ENCODE results near the gene GRAMD1B.
A peak's percentile ranks its signal among the peaks of the same experiment; 100 is the strongest.

The GRAMD1B gene

GRCh38 chr11:123475469-123475868, 45.4 kb downstream of the GRAMD1B start:
- no peak for DNase-seq (ENCODE audit: low read depth in 2 of 2)

DNA sequence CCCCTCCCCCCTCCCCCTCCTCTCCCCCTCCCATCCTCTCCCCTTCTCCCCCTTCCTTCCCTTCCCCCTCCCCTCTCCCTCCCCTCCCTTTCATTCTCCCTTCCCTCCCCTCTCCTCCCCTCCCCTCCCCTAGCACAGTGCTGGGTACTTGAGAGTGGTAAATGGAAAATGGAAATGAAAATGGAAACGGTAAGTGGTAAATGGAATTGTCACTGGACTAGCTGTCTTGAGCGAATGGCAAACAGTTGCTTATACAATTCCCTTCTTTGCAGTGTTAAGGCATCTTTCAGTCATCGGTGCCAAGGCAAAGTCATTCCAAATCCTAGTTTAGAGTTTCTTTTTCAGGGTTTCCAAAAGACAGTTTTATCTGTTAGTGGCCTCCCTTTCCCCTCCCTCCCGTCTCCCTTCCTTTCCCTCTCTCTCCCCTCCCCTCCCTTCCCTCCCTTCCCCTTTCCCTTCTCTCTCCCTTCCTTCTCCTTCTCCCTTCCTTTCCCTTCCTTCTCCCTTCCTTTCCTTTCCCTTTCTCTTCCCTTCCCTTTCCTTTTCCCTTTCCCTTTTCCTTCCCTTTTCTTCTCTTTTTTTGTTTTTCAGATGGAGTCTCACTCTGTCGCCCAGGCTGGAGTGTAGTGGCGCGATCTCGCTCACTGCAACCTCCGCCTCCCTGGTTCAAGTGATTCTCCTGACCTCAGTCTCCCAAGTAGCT, 47.3 kb downstream of the GRAMD1B start:
- no peak for DNase-seq (ENCODE audit: low read depth in 2 of 2)

GRCh38 chr11:123478352-123478987, 48.4 kb downstream of the GRAMD1B start:
- peak in 1 of 2 donors; percentile 7 for DNase-seq (ENCODE audit: low read depth in 2 of 2)

- no peak for DNase-seq (ENCODE audit: low read depth in 2 of 2)
These were observed 49.2 kb downstream of the GRAMD1B start for GRCh38 chr11:123479048-123479837.

GRCh38 chr11:123480290-123480815, 50.3 kb downstream of the GRAMD1B start:
- no peak for DNase-seq (ENCODE audit: low read depth in 2 of 2)

- DNase-seq (ENCODE audit: low read depth in 2 of 2) = no peak
These were observed 50.8 kb downstream of the GRAMD1B start for GRCh38 chr11:123480882-123481281.

GRCh38 chr11:123481640-123482039, 51.6 kb downstream of the GRAMD1B start:
- DNase-seq (ENCODE audit: low read depth in 2 of 2) = no peak

- DNase-seq (ENCODE audit: low read depth in 2 of 2) = no peak
These were observed 52.1 kb downstream of the GRAMD1B start for GRCh38 chr11:123482218-123482617.

DNA sequence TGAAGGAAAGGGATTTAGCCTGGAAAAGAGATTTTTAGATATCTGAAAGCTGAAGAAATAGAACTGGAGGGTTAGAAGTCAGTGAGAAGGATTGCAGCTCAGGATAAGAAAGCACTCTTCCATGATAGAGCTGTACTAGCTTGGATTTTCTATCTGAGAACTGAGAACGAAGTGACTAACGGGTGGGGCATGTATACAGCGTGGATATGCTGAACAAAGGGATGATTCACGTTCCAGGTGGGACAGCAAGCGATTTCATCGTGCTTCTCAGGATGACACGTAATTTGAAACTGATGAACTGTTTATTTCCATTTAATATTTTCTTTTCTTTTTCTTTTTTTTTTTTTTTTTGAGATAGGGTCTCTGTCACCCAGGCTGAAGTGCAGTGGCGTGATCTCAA, 53.0 kb downstream of the GRAMD1B start:
- no peak for DNase-seq (ENCODE audit: low read depth in 2 of 2)

DNA sequence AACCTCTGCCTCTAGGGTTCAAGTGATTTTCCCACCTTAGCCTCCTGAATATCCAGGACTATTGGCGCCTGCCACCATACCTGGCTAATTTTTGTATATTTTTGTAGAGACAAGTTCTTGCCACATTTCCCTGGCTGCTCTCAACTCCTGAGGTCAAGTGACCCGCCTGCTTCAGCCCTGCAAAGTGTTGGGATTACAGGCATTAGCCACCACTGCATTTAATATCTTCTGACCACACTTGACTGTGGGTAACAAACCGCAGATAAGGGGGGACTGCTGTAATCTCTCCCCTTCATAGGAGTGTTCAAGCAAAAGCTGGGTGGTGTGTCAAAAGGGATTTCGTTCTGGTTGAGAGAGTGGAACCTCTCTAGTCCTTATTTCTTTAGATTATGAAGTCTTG, 53.4 kb downstream of the GRAMD1B start:
- DNase-seq (ENCODE audit: low read depth in 2 of 2) = no peak

DNA sequence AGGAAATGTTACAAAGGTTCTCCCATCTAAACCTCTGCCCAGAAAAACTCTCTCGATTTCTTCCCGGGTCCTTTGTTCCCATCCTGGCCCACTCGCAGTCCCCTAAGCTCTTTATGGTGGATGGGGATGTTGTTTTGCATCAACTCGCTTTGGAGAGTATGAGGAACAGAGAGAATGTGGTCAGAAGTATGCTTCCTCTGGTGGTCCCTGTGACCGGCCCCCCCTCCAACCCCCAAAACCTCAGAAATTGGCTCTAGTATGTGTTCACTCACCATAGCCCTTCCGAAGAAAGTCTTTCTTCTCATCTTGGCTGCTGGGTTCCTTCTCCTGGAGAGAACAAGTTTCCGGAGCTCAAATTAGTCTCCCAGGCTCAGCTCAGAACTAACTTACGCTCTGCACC, 54.4 kb downstream of the GRAMD1B start:
- DNase-seq (ENCODE audit: low read depth in 2 of 2) = no peak

GRCh38 chr11:123487157-123487744, 57.2 kb downstream of the GRAMD1B start:
- DNase-seq (ENCODE audit: low read depth in 2 of 2) = no peak

- no peak for DNase-seq (ENCODE audit: low read depth in 2 of 2)
These were observed 60.5 kb downstream of the GRAMD1B start for GRCh38 chr11:123490527-123490926.

- no peak for DNase-seq (ENCODE audit: low read depth in 2 of 2)
These were observed 61.2 kb downstream of the GRAMD1B start for GRCh38 chr11:123491241-123491640.

GRCh38 chr11:123493349-123494063, 63.4 kb downstream of the GRAMD1B start:
- no peak for DNase-seq (ENCODE audit: low read depth in 2 of 2)

- DNase-seq (ENCODE audit: low read depth in 2 of 2) = no peak
These were observed 64.4 kb downstream of the GRAMD1B start for GRCh38 chr11:123494195-123495050.

DNA sequence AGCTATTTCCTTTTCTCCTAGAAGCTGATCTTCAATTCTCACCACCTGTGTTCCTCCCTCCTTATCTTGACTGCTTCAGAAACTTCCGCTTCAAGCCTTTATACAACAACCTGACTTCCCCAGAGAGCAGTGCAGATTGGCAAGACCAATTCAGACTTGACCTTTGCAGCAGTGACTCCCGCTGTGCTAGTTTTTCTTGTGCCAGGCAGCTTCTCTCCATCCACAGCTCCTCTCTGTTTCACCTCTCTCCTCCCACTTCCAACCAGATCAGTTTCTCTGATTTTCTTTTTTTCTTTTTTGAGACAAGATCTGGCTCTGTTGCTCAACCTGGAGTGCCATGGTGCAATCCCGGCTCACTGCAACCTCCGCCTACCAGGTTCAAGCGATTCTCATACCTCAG, 74.3 kb downstream of the GRAMD1B start:
- DNase-seq (ENCODE audit: low read depth in 2 of 2) = no peak

DNA sequence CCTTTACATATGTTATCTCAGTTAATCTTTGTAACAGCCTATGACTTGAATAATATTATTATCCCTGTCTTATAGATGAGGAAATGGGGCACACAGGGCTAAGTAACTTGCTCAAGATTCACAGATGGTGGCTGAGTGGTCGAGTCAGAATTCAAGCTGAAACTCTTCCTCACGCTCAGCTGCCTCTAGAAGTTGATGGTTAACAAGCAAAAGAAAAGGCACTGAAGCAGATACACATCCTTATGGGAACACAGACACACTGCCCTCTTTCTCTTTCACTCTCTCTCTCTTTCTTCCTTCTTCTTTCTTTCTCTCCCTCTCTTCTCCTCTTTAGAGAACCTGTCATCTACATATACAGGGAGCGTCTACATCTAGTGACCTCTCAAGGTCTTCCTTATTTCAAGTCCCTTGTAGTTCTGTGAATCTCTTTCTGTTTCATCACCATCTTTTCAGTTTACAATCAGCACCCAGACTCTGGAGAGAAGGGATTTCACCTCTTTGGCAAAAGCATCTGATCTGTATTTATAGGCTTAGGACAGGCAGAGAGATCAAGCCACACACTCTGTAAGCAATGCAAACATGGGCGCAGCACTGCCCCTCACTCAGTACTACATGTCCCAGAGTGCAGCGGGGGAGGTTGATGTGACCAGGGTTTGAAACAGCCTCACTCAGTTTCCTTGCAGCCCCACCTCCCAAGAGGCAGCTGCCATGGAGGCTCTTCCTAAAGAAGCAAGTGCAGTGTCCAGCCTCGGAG, 75.7 kb downstream of the GRAMD1B start:
- DNase-seq (ENCODE audit: low read depth in 2 of 2) = no peak

DNA sequence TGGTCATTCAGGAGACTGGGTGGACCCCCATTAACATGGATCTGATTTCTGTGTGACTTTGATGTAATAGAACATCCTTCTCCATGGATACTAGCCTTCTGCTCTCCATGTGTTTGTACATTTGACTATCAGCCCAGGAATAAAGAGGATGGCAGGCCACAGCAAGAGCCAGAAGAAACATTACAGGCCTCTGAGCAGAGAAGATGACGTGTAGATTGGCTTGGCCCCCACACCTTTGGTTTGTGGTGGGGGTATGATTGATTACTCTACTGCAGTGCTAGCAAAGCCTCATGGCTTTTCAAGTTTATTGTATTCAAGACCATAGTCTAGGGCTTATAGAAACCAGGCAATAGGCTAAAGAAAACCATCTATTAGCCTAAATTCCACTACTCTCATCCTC, 77.0 kb downstream of the GRAMD1B start:
- DNase-seq (ENCODE audit: low read depth in 2 of 2) = no peak
